ELR (cell line): ENCODE measurements around the gene ZNF316.
A peak's percentile ranks its signal among the peaks of the same experiment; 100 is the strongest.
"Not testable (repeated sequence)": the region's sequence is repeated elsewhere in the genome, so short reads cannot be mapped to it uniquely, and the experiment has no call there.

Experiments used
- DNase-seq: peaks from one replicate; pipeline ENCODE4 v3.0.0-alpha.2; 2015; ENCODE audit warnings: low read depth

The ZNF316 gene

GRCh38 chr7:6621195-6622133 is 15.7 kb upstream of the ZNF316 start:
- DNase-seq, result no peak

- no peak for DNase-seq
Observed at GRCh38 chr7:6622134-6622710, 14.9 kb upstream of the ZNF316 start.

GRCh38 chr7:6623589-6624245 is 13.4 kb upstream of the ZNF316 start:
- DNase-seq, result no peak

- no peak for DNase-seq
Observed at GRCh38 chr7:6624246-6624611, 12.9 kb upstream of the ZNF316 start.

GRCh38 chr7:6628045-6628444 is 9.1 kb upstream of the ZNF316 start:
- no peak for DNase-seq

GRCh38 chr7:6630007-6630849 is 6.9 kb upstream of the ZNF316 start:
- DNase-seq, result no peak

GRCh38 chr7:6631605-6632004 is 5.5 kb upstream of the ZNF316 start:
- DNase-seq, result no peak

GRCh38 chr7:6634021-6634420 is 3.1 kb upstream of the ZNF316 start:
- DNase-seq, result no peak

GRCh38 chr7:6634971-6635370 is 2.1 kb upstream of the ZNF316 start:
- not testable (repeated sequence) for DNase-seq

- DNase-seq, result peak; percentile 63
Observed at GRCh38 chr7:6637544-6638229, 569 bp downstream of the ZNF316 start.

GRCh38 chr7:6639032-6639431 is 1.9 kb downstream of the ZNF316 start:
- no peak for DNase-seq

GRCh38 chr7:6639627-6640026 is 2.5 kb downstream of the ZNF316 start:
- no peak for DNase-seq

GRCh38 chr7:6640246-6640721 is 3.2 kb downstream of the ZNF316 start:
- DNase-seq, result peak; percentile 46

- no peak for DNase-seq
Observed at GRCh38 chr7:6641305-6642035, 4.4 kb downstream of the ZNF316 start.

- no peak for DNase-seq
Observed at GRCh38 chr7:6642239-6642839, 5.2 kb downstream of the ZNF316 start.

- DNase-seq, result no peak
Observed at GRCh38 chr7:6642861-6643640, 5.9 kb downstream of the ZNF316 start.

GRCh38 chr7:6643915-6644625 is 7.0 kb downstream of the ZNF316 start:
- DNase-seq, result no peak

GRCh38 chr7:6644728-6645127 is 7.6 kb downstream of the ZNF316 start:
- no peak for DNase-seq

GRCh38 chr7:6646465-6646864 is 9.3 kb downstream of the ZNF316 start:
- DNase-seq, result no peak
